GM23248 (cell line): ENCODE data around the gene STARD3.

ENCODE experiments used
- EZH2 ChIP-seq: fragments of 200-600 bp; sonication (generic); IDR thresholded peaks from 2 replicates; pipeline ENCODE4 v1.6.1; 2018; ENCODE audit warnings: antibody characterized with exemption, mild to moderate bottlenecking; ENCODE audit not compliant: insufficient read depth, poor library complexity, severe bottlenecking
- EZH2phosphoT487 ChIP-seq: fragments of 200-600 bp; sonication (generic); IDR thresholded peaks from 2 replicates; pipeline ENCODE4 v1.6.1; 2018; ENCODE audit warnings: antibody characterized with exemption, moderate library complexity, mild to moderate bottlenecking, low read depth; ENCODE audit not compliant: insufficient read depth

DNA sequence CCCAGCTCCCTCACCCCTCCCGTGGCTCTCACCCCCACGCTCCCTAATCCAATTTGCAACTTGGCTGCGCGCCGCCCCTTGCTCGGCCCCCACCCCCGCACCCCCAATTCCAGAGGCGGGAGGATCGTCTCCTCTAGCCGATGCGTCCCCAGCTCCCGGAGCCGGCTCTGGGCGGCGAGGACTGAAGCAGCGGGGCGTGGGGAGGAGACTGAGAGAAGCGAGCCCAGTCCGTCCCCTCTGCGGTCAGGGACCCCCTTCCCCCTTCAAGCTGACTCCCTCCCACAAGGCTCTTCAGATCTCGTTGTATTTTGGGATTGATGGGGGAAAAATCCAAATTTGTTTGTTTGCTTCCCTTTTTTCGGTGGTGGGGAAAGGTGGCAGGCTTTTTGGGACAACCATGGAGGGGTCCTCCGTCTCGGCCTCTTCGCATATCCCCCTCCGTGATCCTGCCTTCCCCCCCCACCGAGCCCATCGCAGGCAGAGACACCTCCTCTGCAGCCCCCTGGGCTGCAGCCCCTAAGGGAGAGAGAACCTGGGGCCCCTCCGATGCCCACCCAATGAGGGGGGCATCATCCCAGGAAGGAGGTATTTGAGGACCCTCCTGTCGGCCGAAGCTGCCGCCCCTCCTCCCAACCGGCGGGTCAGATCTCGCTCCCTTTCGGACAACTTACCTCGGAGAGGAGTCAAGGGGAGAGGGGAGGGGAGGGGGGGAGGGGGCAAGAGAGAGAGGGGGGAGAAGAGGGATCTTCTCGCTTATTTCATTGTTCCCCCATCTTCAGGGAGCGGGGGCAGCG, 29.7 kb upstream of the STARD3 start:
- TF ChIP-seq EZH2 (peak; percentile 91), EZH2phosphoT487 (peak; percentile 85)
